ENCODE measurements around the gene ID3.

ID3 gene

DNA sequence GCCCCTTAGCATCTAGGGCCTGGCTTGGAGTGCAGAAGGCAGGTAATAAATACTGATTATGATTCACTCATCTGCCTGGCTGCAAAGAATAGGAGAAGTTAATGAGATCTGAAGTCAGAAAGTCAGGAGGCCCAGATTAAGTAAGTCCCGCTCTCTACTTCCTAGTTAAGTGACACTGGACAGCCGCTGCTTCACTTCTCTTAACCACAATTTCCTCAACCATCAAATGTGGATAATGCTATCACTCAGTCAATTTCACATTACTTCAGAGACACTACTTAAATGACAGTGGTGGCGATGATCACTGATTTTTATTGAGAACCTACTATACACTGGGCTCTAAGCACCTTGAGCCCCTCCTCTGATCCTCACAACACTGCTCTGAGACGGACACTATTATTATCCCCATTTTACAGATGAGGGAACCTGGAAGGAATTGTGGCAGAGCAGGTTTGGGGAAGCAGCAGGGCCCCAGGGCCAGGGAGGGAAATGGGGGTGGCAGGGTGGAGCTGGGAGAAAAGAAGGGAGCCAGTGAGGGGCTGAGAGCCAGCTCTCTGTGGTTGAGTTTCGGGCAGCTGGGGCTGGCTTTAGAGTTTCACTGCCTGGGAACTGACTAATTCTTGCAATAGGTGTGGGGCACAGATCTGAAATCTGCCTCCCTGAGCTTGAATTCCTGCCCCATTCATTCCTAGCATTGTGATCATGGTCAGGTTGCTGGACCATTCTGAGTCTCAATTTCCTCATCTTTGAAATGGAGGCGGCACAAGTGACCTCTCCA lies 25.9 kb downstream of the ID3 start:
- peaks cover 2% of the 10 kb centered on the region; the same call in 1 of the 2 replicates for H3K4me1 ChIP-seq (ENCODE audit: control insufficient read depth, insufficient read depth, low read length)
- H3K27ac ChIP-seq (ENCODE audit: extremely low read depth, low read depth, low read length): no peak overlapping the region
- H3K9me3 ChIP-seq (ENCODE audit: control insufficient read depth, insufficient read depth, low read depth, low read length): no peaks in the 10 kb centered on the region
- POLR2A ChIA-PET: interaction anchor here (0.6 to 2.5 kb wide), 2 partner anchors 10 to 35 kb away, joined by 3 to 13 read pairs; no protein-coding TSS in a partner anchor
- no peak overlapping the region for H3K4me3 ChIP-seq (ENCODE audit: low read depth, low read length)
- H3K36me3 ChIP-seq (ENCODE audit: control insufficient read depth in 2 of 2, insufficient read depth in 1 of 2, low read length in 2 of 2): no peaks in the 10 kb centered on the region
- TF ChIP-seq ZNF664 (tag by site-specific recombination; IDR thresholded peaks at IDR 0.05) (peak; percentile 93), GLIS2 (tag by site-specific recombination; IDR thresholded peaks at IDR 0.05) (no peak)
- CTCF ChIA-PET: interaction anchor here (0.7 to 3.4 kb wide), 2 partner anchors 37 to 882 kb away, joined by 3 to 34 read pairs; partner anchors contain the start of gene NIPAL3

DNA sequence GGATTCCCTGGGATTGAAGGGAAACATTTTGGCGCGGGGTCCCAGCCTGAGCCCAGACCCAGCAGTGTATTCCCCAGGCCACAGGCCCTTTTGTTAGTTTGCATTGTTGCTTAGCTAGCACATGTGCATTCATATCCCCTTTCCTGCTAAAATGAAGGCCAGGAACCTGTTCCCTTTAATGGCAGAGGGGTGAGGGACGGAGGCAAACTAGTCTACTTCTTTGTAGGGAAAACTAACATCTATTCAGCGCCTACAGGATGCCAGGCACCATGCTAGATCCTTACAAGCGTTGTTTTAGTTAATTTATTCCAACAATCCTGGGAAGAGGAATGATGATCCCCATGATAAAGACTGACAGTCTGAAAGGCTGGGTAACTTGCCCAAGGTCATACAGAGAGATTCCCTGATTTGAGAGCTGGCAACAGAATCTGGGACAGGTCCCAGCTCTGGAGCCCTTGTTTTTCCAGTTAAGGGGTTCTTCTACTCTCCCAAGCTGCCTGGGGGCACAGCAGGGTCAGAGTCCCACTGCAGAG lies 27.7 kb downstream of the ID3 start:
- Histone ChIP-seq H3K4me3 (ENCODE audit: low read depth, low read length) (peak overlapping the region; percentile 17), H3K27ac (ENCODE audit: extremely low read depth, low read depth, low read length) (no peak overlapping the region), H3K4me1 (ENCODE audit: control insufficient read depth, insufficient read depth, low read length) (peaks cover 2% of the 10 kb centered on the region; the same call in 1 of the 2 replicates), H3K36me3 (ENCODE audit: control insufficient read depth in 2 of 2, insufficient read depth in 1 of 2, low read length in 2 of 2) (peaks cover 0 to 10% of the 10 kb centered on the region in 2 experiments; a peak in 1 of 3 replicates), H3K9me3 (ENCODE audit: control insufficient read depth, insufficient read depth, low read depth, low read length) (no peaks in the 10 kb centered on the region)
- TF ChIP-seq MZF1 (tag by site-specific recombination; IDR thresholded peaks at IDR 0.05; ENCODE audit: borderline replicate concordance): peak; percentile 43; the same call in 1 of the 2 replicates
- TF ChIP-seq ZBTB48 (tag by site-specific recombination; IDR thresholded peaks at IDR 0.05): peak; percentile 95
- TF ChIP-seq SCRT2 (tag by site-specific recombination; IDR thresholded peaks at IDR 0.05): peak; percentile 8; the same call in 1 of the 2 replicates
- TF ChIP-seq, protein P1, sequence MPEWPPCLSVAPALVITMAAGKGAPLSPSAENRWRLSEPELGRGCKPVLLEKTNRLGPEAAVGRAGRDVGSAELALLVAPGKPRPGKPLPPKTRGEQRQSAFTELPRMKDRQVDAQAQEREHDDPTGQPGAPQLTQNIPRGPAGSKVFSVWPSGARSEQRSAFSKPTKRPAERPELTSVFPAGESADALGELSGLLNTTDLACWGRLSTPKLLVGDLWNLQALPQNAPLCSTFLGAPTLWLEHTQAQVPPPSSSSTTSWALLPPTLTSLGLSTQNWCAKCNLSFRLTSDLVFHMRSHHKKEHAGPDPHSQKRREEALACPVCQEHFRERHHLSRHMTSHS (tag by site-specific recombination; IDR thresholded peaks at IDR 0.05): no peak
- TF ChIP-seq, protein P2, sequence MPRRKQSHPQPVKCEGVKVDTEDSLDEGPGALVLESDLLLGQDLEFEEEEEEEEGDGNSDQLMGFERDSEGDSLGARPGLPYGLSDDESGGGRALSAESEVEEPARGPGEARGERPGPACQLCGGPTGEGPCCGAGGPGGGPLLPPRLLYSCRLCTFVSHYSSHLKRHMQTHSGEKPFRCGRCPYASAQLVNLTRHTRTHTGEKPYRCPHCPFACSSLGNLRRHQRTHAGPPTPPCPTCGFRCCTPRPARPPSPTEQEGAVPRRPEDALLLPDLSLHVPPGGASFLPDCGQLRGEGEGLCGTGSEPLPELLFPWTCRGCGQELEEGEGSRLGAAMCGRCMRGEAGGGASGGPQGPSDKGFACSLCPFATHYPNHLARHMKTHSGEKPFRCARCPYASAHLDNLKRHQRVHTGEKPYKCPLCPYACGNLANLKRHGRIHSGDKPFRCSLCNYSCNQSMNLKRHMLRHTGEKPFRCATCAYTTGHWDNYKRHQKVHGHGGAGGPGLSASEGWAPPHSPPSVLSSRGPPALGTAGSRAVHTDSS (tag by site-specific recombination; IDR thresholded peaks at IDR 0.05): no peak
- TF ChIP-seq ZNF24 (tag by site-specific recombination; IDR thresholded peaks at IDR 0.05): 0 out of 2 replicates have a peak, but pooled peaks have one; percentile 4
- TF ChIP-seq ZNF423 (tag by site-specific recombination; IDR thresholded peaks at IDR 0.05): no peak
- TF ChIP-seq ZNF768 (tag by site-specific recombination; IDR thresholded peaks at IDR 0.05): 0 out of 2 replicates have a peak, but pooled peaks have one; percentile 47
- ChIA-PET POLR2A (interaction anchor here (0.6 to 2.5 kb wide), 25 partner anchors 8 to 1767 kb away, joined by 3 to 13 read pairs (median 4); partner anchors contain the start of genes ASAP3, HNRNPR, ID3 and ZNF436), CTCF (interaction anchor here (0.6 to 4.5 kb wide), 7 partner anchors 8 to 353 kb away, joined by 3 to 34 read pairs (median 6); no protein-coding TSS in a partner anchor)

DNA sequence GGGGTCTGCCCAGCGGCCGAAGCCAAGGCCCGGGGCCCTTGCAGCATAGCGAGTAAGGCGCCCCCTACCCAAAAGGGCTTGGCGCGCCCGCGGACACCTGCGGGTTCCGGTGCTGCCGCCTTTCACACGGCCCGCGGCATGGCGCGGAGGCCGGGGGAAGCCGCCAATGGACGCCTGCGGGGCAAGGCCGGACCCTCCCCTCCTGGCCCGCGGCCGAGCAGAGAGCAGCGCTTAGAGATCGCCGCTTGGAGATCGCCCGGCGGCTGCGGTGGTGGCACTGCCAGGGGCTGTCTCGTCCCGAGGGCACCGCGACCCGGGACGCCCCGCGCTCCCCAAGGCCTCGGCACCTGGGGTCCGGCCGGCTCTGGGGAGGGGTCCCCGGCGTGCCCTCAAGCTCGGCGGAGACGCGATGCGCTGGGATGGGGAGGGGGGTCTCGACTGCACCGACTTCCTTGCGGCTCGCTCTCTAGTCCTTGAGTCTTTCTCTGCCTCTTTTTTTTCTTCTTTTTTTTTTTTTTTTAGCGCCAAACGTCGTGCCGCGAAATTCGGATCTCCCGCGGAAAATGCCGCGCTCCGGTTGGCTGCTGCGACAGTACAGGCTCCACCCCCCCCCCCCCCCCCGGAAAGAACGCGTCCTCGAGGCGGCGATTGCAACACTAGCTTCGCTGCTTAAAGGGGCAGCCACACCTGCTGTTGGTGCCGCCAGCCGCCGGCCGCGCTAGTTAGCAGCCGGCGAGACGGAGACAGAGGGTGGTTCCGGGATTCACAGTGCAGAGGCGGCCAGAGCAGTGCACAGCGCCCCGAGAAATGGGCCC lies 28.3 kb downstream of the ID3 start, which contains the start of gene E2F2:
TSS of gene E2F2 (minus strand) at position 487 of the 815 bp plus-strand sequence. CDS start at position 47, 440 bp downstream.
- Histone ChIP-seq H3K4me1 (ENCODE audit: control insufficient read depth, insufficient read depth, low read length) (peaks cover 2% of the 10 kb centered on the region; the same call in 1 of the 2 replicates), H3K9me3 (ENCODE audit: control insufficient read depth, insufficient read depth, low read depth, low read length) (no peaks in the 10 kb centered on the region), H3K36me3 (ENCODE audit: control insufficient read depth in 2 of 2, insufficient read depth in 1 of 2, low read length in 2 of 2) (peaks cover 0 to 16% of the 10 kb centered on the region in 2 experiments; a peak in 1 of 3 replicates), H3K27ac (ENCODE audit: extremely low read depth, low read depth, low read length) (peak within 1 kb of the TSS; percentile 89), H3K4me3 (ENCODE audit: low read depth, low read length) (peak within 1 kb of the TSS; percentile 69)
- POLR2A ChIA-PET: interaction anchor here (0.6 to 3.6 kb wide), 29 partner anchors 9 to 1766 kb away, joined by 3 to 17 read pairs (median 4); partner anchors contain the start of genes ASAP3, HNRNPR, ID3 and RPL11
- CTCF ChIA-PET: interaction anchor here (0.5 to 4.5 kb wide), 8 partner anchors 9 to 353 kb away, joined by 3 to 34 read pairs (median 4); no protein-coding TSS in a partner anchor
- TF ChIP-seq TRIM28 (IDR thresholded peaks at IDR 0.05; ENCODE audit: borderline replicate concordance, low read length) (peak; percentile 27; the same call in 1 of the 2 replicates), IKZF3 (tag by site-specific recombination; IDR thresholded peaks at IDR 0.05) (no peak), ZBTB48 (tag by site-specific recombination; IDR thresholded peaks at IDR 0.05) (0 out of 2 replicates have a peak, but pooled peaks have one; percentile 39), ZBTB17 (tag by site-specific recombination; IDR thresholded peaks at IDR 0.05) (peak; percentile 28; the same call in 1 of the 2 replicates), FEZF1 (tag by site-specific recombination; IDR thresholded peaks at IDR 0.05) (peak; percentile 60), ZNF146 (tag by site-specific recombination; IDR thresholded peaks at IDR 0.05) (0 out of 2 replicates have a peak, but pooled peaks have one; percentile 2), ZNF2 (tag by site-specific recombination; IDR thresholded peaks at IDR 0.05) (peak; percentile 49), ZNF302 (tag by site-specific recombination; IDR thresholded peaks at IDR 0.05; ENCODE audit: low read depth) (no peak), KLF7 (tag by site-specific recombination; IDR thresholded peaks at IDR 0.05; ENCODE audit: borderline replicate concordance) (no peak), ZNF585B (tag by site-specific recombination; IDR thresholded peaks at IDR 0.05) (no peak), ZNF596 (tag by site-specific recombination; IDR thresholded peaks at IDR 0.05) (no peak), ZNF211 (tag by site-specific recombination; IDR thresholded peaks at IDR 0.05; ENCODE audit: low read depth) (no peak), ZNF600 (tag by site-specific recombination; IDR thresholded peaks at IDR 0.05) (0 out of 2 replicates have a peak, but pooled peaks have one; percentile 24)
- TF ChIP-seq, protein P3, sequence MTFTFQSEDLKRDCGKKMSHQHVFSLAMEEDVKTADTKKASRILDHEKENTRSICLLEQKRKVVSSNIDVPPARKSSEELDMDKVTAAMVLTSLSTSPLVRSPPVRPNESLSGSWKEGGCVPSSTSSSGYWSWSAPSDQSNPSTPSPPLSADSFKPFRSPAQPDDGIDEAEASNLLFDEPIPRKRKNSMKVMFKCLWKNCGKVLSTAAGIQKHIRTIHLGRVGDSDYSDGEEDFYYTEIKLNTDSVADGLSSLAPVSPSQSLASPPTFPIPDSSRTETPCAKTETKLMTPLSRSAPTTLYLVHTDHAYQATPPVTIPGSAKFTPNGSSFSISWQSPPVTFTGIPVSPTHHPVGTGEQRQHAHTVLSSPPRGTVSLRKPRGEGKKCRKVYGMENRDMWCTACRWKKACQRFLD (tag by site-specific recombination; IDR thresholded peaks at IDR 0.05): no peak; the same call in 1 of the 2 replicates

All from HEK293 (cell line).